CD14-positive monocyte (primary cell): Measurements from ENCODE around the gene MYO7B. TPM values are rescaled to one million over a fixed set of nuclear protein-coding genes. Genes with fewer than 3 reads are reported as not detected.
"Not testable (repeated sequence)": the region's sequence is repeated elsewhere in the genome, so short reads cannot be mapped to it uniquely, and the experiment has no call there.

Source experiments
- DNase-seq, 3 donors: peaks; one replicate each; pipeline ENCODE4 v3.0.0-alpha.2; 2011 to 2022
- H2AFZ ChIP-seq: 2 replicates; pipeline ENCODE4 v1.6.0; 2012; ENCODE audit warnings: mild to moderate bottlenecking, low read depth, low read length, inconsistent platforms; ENCODE audit not compliant: insufficient read depth, poor library complexity, severe bottlenecking
- H3K27ac ChIP-seq, 2 donors: 1 replicate in 1 of 2; 2 replicates in 1 of 2; pipeline ENCODE4 v1.5.1; 2012 to 2013; ENCODE audit warnings: low read length in 2 of 2, control low read depth in 1 of 2, inconsistent platforms in 1 of 2, low read depth in 1 of 2, mild to moderate bottlenecking in 1 of 2
- H3K27me3 ChIP-seq, 2 donors: one replicate each; pipeline versions ENCODE4 v1.6.0 to v1.6.1; 2011 to 2013; ENCODE audit warnings: low read length in 2 of 2; ENCODE audit not compliant: control insufficient read depth in 2 of 2, insufficient read depth in 2 of 2
- H3K36me3 ChIP-seq, 2 donors: replicated peaks in 1 of 2; 1 replicate in 1 of 2; 2 replicates in 1 of 2; pipeline versions ENCODE4 v1.5.1 to v1.6.1; 2012 to 2013; ENCODE audit warnings: low read length in 2 of 2, control low read depth in 1 of 2, inconsistent platforms in 1 of 2, mild to moderate bottlenecking in 1 of 2; ENCODE audit not compliant: insufficient read depth in 2 of 2, control insufficient read depth in 1 of 2
- H3K4me1 ChIP-seq, 2 donors: 1 replicate in 1 of 2; 2 replicates in 1 of 2; pipeline versions ENCODE4 v1.5.1 to v1.6.1; 2012 to 2013; ENCODE audit warnings: low read length in 2 of 2, control low read depth in 1 of 2, inconsistent platforms in 1 of 2, mild to moderate bottlenecking in 1 of 2, moderate library complexity in 1 of 2; ENCODE audit not compliant: insufficient read depth in 2 of 2, control insufficient read depth in 1 of 2
- H3K4me2 ChIP-seq: replicated peaks from 2 replicates; pipeline ENCODE3; 2012; ENCODE audit warnings: low read length, moderate library complexity, mild to moderate bottlenecking; ENCODE audit not compliant: poor library complexity, severe bottlenecking; ENCODE audit errors: extremely low read depth
- H3K4me3 ChIP-seq, 3 experiments: fragments of 200-600 bp in 1 of 3; sonication (generic) in 1 of 3; replicated peaks in 1 of 3; 1 replicate in 2 of 3; 2 replicates in 1 of 3; pipeline ENCODE4 v1.5.1; 2011 to 2013; ENCODE audit warnings: low read length in 3 of 3, mild to moderate bottlenecking in 3 of 3, control low read depth in 2 of 3, low read depth in 2 of 3, inconsistent platforms in 1 of 3, moderate library complexity in 1 of 3
- H3K79me2 ChIP-seq: 2 replicates; pipeline ENCODE4 v1.6.0; 2012; ENCODE audit warnings: mild to moderate bottlenecking, control low read depth, inconsistent platforms, low read length, moderate library complexity; ENCODE audit not compliant: insufficient read depth
- H3K9ac ChIP-seq: 2 replicates; pipeline ENCODE4 v1.6.0; 2017; ENCODE audit warnings: low read length, mild to moderate bottlenecking; ENCODE audit not compliant: insufficient read depth, poor library complexity, severe bottlenecking
- H3K9me3 ChIP-seq, 2 donors: replicated peaks in 1 of 2; 1 replicate in 1 of 2; 2 replicates in 1 of 2; pipeline versions ENCODE4 v1.5.1 to v1.6.1; 2012 to 2013; ENCODE audit warnings: low read length in 2 of 2, control low read depth in 1 of 2; ENCODE audit not compliant: control insufficient read depth in 1 of 2, insufficient read depth in 1 of 2
- H4K20me1 ChIP-seq: 2 replicates; pipeline ENCODE4 v1.6.0; 2012; ENCODE audit warnings: mild to moderate bottlenecking, low read length, control low read depth, moderate library complexity; ENCODE audit not compliant: insufficient read depth
- H3K27ac Mint-ChIP-seq, 7 donors: one replicate each; pipeline ENCODE4 v1.8.0; 2020; ENCODE audit warnings: mild to moderate bottlenecking in 7 of 7, mixed read lengths in 7 of 7, moderate library complexity in 6 of 7, inconsistent platforms in 2 of 7
- H3K27me3 Mint-ChIP-seq, 3 donors: one replicate each; pipeline ENCODE4 v1.8.0; 2021 to 2022; ENCODE audit warnings: low read depth in 3 of 3, mild to moderate bottlenecking in 3 of 3, mixed read lengths in 3 of 3, moderate library complexity in 3 of 3, inconsistent platforms in 1 of 3
- H3K36me3 Mint-ChIP-seq, 2 donors: one replicate each; pipeline ENCODE4 v1.8.0; 2020; ENCODE audit warnings: mixed read lengths in 2 of 2, inconsistent platforms in 1 of 2, mild to moderate bottlenecking in 1 of 2
- H3K4me1 Mint-ChIP-seq: one replicate; pipeline ENCODE4 v1.8.0; 2020; ENCODE audit warnings: mild to moderate bottlenecking, mixed read lengths
- H3K4me3 Mint-ChIP-seq, 2 donors: one replicate each; pipeline ENCODE4 v1.8.0; 2020; ENCODE audit warnings: mild to moderate bottlenecking in 2 of 2, mixed read lengths in 2 of 2, moderate library complexity in 1 of 2
- H3K9me3 Mint-ChIP-seq, 7 donors: one replicate each; pipeline ENCODE4 v1.8.0; 2020 to 2022; ENCODE audit warnings: mixed read lengths in 7 of 7, mild to moderate bottlenecking in 6 of 7, moderate library complexity in 6 of 7, inconsistent platforms in 2 of 7
- WGBS: methylation state at CpG from one replicate; pipeline ENCODE4 v1.1.5; 2013; ENCODE audit warnings: missing lambda C conversion rate; ENCODE audit not compliant: insufficient coverage; 5-methylcytosine and 5-hydroxymethylcytosine counted together
- intact Hi-C, 2 donors: fragments of 100-400 bp; cut with micrococcal nuclease; formaldehyde crosslinking; loops; one replicate each; pipeline versions ENCODE4 v1.15.0 to v1.15.1; 2023
- polyA plus RNA-seq, 3 donors: library from polyadenylated mRNA; depleted of rRNA in 1 of 3; unstranded in 2 of 3; stranded (reverse) in 1 of 3; fragments of 300-500 nt in 2 of 3; fragments of >200 nt in 1 of 3; fragmentation: Illumina TruSeq in 2 of 3; gene quantifications; 1 replicate in 2 of 3; 2 replicates in 1 of 3; pipeline ENCODE4 v1.2.3, GENCODE V29; 2012 to 2021
- TF ChIP-seq, protein P1 (sequence below): fragments of 200-600 bp; IDR thresholded peaks from one replicate; pipeline ENCODE4 v1.8.0; 2022; ENCODE audit warnings: antibody characterized with exemption, mild to moderate bottlenecking

The MYO7B gene
- polyA plus RNA-seq, 3 donors, result 7.3 to 9.8 (median 9.0) TPM

GRCh38 chr2:127523269-127523939, 12.1 kb upstream of the MYO7B start:
- peaks cover 17% of the 10 kb centered on the region for H3K4me1 Mint-ChIP-seq

DNA sequence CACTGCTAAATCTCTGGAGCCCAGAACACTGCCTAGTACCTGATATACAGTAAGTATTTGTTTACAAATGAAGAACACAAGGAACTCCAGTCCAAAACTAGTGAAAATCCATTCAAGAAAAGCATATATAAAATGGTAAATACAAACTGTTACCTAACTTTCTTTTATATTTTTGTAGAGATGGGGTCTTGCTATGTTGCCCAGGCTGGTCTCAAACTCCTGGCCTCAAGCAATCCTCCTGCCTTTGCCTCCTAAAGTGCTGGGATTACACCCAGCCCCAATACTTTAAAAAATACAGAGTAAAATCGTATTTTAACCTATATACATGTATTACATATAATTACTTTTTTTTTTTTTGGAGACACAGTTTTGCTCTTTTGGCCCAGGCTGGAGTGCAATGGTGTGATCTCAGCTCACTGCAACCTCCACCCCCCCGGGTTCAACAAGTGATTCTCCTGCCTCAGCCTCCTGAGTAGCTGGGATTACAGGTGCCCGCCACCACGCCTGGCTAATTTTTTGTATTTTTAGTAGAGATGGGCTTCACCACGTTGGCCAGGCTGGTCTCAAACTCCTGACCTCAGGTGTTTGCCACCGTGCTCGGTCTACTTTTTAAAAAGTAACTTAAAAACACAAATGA, 11.2 kb upstream of the MYO7B start:
- intact Hi-C loops, result loop anchor here (5.0 to 10.0 kb wide), 3 partner anchors 100 to 503 kb away; partner anchors contain the start of genes SFT2D3 (in 2 of the 2) and SAP130 (in 1 of the 2)
- no CpG with 5 or more reads among the region's 7 CpGs for WGBS
- peaks cover 31 to 36% of the 10 kb centered on the region in 2 donors for H3K36me3 Mint-ChIP-seq
- H3K9me3 Mint-ChIP-seq, H3K4me3 Mint-ChIP-seq, H3K27me3 ChIP-seq, H3K27ac ChIP-seq, DNase-seq, H3K4me2 ChIP-seq, H3K9ac ChIP-seq, H2AFZ ChIP-seq, H3K9me3 ChIP-seq, H3K4me3 ChIP-seq, H3K27me3 Mint-ChIP-seq: not testable (repeated sequence)
- H3K4me1 Mint-ChIP-seq, result peaks cover 17% of the 10 kb centered on the region
- peaks cover 18% of the 10 kb centered on the region for H4K20me1 ChIP-seq
- H3K36me3 ChIP-seq, result peaks cover 33 to 46% of the 10 kb centered on the region in 2 donors
- peaks cover 18 to 23% of the 10 kb centered on the region in 2 donors for H3K4me1 ChIP-seq
- peaks cover 70% of the 10 kb centered on the region for H3K79me2 ChIP-seq
- peak overlapping the region in 1 of 7 donors; percentile 55 for H3K27ac Mint-ChIP-seq

More at GRCh38 chr2:127523269-127523939, 12.1 kb upstream of the MYO7B start:
- H3K9ac ChIP-seq, result no peak overlapping the region
- H3K27ac ChIP-seq, result no peak overlapping the region
- no peak overlapping the region for H3K4me2 ChIP-seq
- no peak for DNase-seq
- H3K27ac Mint-ChIP-seq, result peak overlapping the region in 2 of 7 donors; percentile 11 to 20
- peaks cover 79% of the 10 kb centered on the region for H3K79me2 ChIP-seq
- H2AFZ ChIP-seq, result no peak overlapping the region
- H3K9me3 Mint-ChIP-seq, result no peaks in the 10 kb centered on the region
- intact Hi-C loops, result loop anchor here (5.0 to 10.0 kb wide), 3 partner anchors 99 to 504 kb away; partner anchors contain the start of genes SFT2D3 (in 2 of the 2) and SAP130 (in 1 of the 2)
- H3K27me3 ChIP-seq, result no peaks in the 10 kb centered on the region
- H3K36me3 Mint-ChIP-seq, result peaks cover 35 to 42% of the 10 kb centered on the region in 2 donors
- peaks cover 18 to 23% of the 10 kb centered on the region in 2 donors for H3K4me1 ChIP-seq
- no peaks in the 10 kb centered on the region for H3K27me3 Mint-ChIP-seq
- no peak overlapping the region for H3K4me3 ChIP-seq
- no peak overlapping the region for H3K4me3 Mint-ChIP-seq
- H3K9me3 ChIP-seq, result no peaks in the 10 kb centered on the region
- peaks cover 39 to 55% of the 10 kb centered on the region in 2 donors for H3K36me3 ChIP-seq
- peaks cover 26% of the 10 kb centered on the region for H4K20me1 ChIP-seq
- 95% methylated on average over 4 of the region's 8 CpGs for WGBS
- TF ChIP-seq, protein P1, sequence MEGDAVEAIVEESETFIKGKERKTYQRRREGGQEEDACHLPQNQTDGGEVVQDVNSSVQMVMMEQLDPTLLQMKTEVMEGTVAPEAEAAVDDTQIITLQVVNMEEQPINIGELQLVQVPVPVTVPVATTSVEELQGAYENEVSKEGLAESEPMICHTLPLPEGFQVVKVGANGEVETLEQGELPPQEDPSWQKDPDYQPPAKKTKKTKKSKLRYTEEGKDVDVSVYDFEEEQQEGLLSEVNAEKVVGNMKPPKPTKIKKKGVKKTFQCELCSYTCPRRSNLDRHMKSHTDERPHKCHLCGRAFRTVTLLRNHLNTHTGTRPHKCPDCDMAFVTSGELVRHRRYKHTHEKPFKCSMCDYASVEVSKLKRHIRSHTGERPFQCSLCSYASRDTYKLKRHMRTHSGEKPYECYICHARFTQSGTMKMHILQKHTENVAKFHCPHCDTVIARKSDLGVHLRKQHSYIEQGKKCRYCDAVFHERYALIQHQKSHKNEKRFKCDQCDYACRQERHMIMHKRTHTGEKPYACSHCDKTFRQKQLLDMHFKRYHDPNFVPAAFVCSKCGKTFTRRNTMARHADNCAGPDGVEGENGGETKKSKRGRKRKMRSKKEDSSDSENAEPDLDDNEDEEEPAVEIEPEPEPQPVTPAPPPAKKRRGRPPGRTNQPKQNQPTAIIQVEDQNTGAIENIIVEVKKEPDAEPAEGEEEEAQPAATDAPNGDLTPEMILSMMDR, result no peak
